ENCODE measurements around the gene GREM1.

GREM1 gene

DNA sequence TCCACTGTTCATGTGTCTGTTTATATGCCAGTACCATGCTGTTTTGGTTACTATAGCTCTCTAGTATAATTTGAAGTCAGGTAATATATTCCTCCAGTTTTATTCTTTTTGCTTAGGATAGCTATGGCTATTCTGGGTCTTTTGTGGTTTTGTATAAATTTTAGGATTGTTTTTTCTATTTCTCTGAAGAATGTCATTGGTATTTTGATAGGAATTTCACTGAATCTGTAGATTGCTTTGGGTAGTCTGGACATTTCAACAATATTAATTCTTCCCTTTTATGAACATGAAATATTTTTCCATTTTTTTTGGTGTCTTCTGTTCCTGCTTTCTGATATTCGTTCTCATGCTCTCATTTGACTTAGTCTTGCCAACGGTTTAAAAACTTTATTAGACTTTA, 39.6 kb downstream of the GREM1 start:
- no peaks in the 10 kb centered on the region for H3K9me3 ChIP-seq (ENCODE audit: control insufficient read depth, insufficient read depth, low read length)
- H3K4me1 ChIP-seq (ENCODE audit: control insufficient read depth, insufficient read depth, low read length): no peaks in the 10 kb centered on the region
- DNase-seq (ENCODE audit: low read depth, low spot score): no peak
- H3K36me3 ChIP-seq (ENCODE audit: control insufficient read depth, insufficient read depth, low read length): no peaks in the 10 kb centered on the region
- H3K4me3 ChIP-seq (ENCODE audit: low read length): no peak overlapping the region
- no peaks in the 10 kb centered on the region for H3K27me3 ChIP-seq (ENCODE audit: control insufficient read depth, insufficient read depth, low read length)
- no peak overlapping the region for H3K27ac ChIP-seq (ENCODE audit: low read length)
- no CpG with 5 or more reads among the region's 2 CpGs for WGBS (ENCODE audit: insufficient coverage, insufficient read length)

DNA sequence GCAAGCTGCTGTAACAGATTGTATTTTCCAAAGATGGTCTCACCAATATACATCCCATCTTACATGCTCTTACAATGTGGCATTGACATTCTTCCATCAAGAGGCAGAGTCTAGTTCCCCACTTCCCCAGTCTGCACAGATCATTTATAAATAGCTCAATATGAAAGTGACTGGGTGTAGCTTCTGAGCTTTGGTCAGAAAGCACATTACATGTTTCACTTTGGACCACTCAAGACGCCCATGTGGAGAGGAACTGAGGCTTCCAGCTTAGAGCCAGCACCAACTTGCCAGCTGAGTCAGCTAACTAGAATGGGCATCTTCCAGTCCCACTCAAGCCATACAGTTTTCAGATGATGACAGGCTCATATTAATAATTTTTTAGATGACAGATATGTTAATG, 45.5 kb downstream of the GREM1 start:
- Histone ChIP-seq H3K27me3 (ENCODE audit: control insufficient read depth, insufficient read depth, low read length) (no peaks in the 10 kb centered on the region), H3K9me3 (ENCODE audit: control insufficient read depth, insufficient read depth, low read length) (no peaks in the 10 kb centered on the region), H3K36me3 (ENCODE audit: control insufficient read depth, insufficient read depth, low read length) (no peaks in the 10 kb centered on the region), H3K27ac (ENCODE audit: low read length) (no peak overlapping the region), H3K4me1 (ENCODE audit: control insufficient read depth, insufficient read depth, low read length) (no peaks in the 10 kb centered on the region), H3K4me3 (ENCODE audit: low read length) (no peak overlapping the region)
- no peak for DNase-seq (ENCODE audit: low read depth, low spot score)
- no CpG with 5 or more reads among the region's 1 CpG for WGBS (ENCODE audit: insufficient coverage, insufficient read length)

GRCh38 chr15:32765236-32765635, 47.4 kb downstream of the GREM1 start:
- Histone ChIP-seq H3K27me3 (ENCODE audit: control insufficient read depth, insufficient read depth, low read length) (no peaks in the 10 kb centered on the region), H3K4me3 (ENCODE audit: low read length) (no peak overlapping the region), H3K36me3 (ENCODE audit: control insufficient read depth, insufficient read depth, low read length) (no peaks in the 10 kb centered on the region), H3K4me1 (ENCODE audit: control insufficient read depth, insufficient read depth, low read length) (no peaks in the 10 kb centered on the region), H3K9me3 (ENCODE audit: control insufficient read depth, insufficient read depth, low read length) (no peaks in the 10 kb centered on the region), H3K27ac (ENCODE audit: low read length) (no peak overlapping the region)
- no CpG with 5 or more reads among the region's 4 CpGs for WGBS (ENCODE audit: insufficient coverage, insufficient read length)
- DNase-seq (ENCODE audit: low read depth, low spot score): no peak

GRCh38 chr15:32766101-32766500, 48.3 kb downstream of the GREM1 start:
- Histone ChIP-seq H3K9me3 (ENCODE audit: control insufficient read depth, insufficient read depth, low read length) (no peaks in the 10 kb centered on the region), H3K4me3 (ENCODE audit: low read length) (no peak overlapping the region), H3K27me3 (ENCODE audit: control insufficient read depth, insufficient read depth, low read length) (no peaks in the 10 kb centered on the region), H3K4me1 (ENCODE audit: control insufficient read depth, insufficient read depth, low read length) (no peaks in the 10 kb centered on the region), H3K27ac (ENCODE audit: low read length) (no peak overlapping the region), H3K36me3 (ENCODE audit: control insufficient read depth, insufficient read depth, low read length) (no peaks in the 10 kb centered on the region)
- WGBS (ENCODE audit: insufficient coverage, insufficient read length): no CpG with 5 or more reads among the region's 3 CpGs
- DNase-seq (ENCODE audit: low read depth, low spot score): no peak

- H3K27ac ChIP-seq (ENCODE audit: low read length): no peak overlapping the region
- DNase-seq (ENCODE audit: low read depth, low spot score): no peak
- no peaks in the 10 kb centered on the region for H3K36me3 ChIP-seq (ENCODE audit: control insufficient read depth, insufficient read depth, low read length)
- WGBS (ENCODE audit: insufficient coverage, insufficient read length): no CpG with 5 or more reads among the region's 1 CpG
- H3K27me3 ChIP-seq (ENCODE audit: control insufficient read depth, insufficient read depth, low read length): no peaks in the 10 kb centered on the region
- no peaks in the 10 kb centered on the region for H3K9me3 ChIP-seq (ENCODE audit: control insufficient read depth, insufficient read depth, low read length)
- no peaks in the 10 kb centered on the region for H3K4me1 ChIP-seq (ENCODE audit: control insufficient read depth, insufficient read depth, low read length)
- no peak overlapping the region for H3K4me3 ChIP-seq (ENCODE audit: low read length)
These were observed 49.4 kb downstream of the GREM1 start for GRCh38 chr15:32767236-32767635.

- Histone ChIP-seq H3K4me1 (ENCODE audit: control insufficient read depth, insufficient read depth, low read length) (no peaks in the 10 kb centered on the region), H3K9me3 (ENCODE audit: control insufficient read depth, insufficient read depth, low read length) (no peaks in the 10 kb centered on the region), H3K27me3 (ENCODE audit: control insufficient read depth, insufficient read depth, low read length) (no peaks in the 10 kb centered on the region), H3K27ac (ENCODE audit: low read length) (no peak overlapping the region), H3K4me3 (ENCODE audit: low read length) (no peak overlapping the region), H3K36me3 (ENCODE audit: control insufficient read depth, insufficient read depth, low read length) (no peaks in the 10 kb centered on the region)
- WGBS (ENCODE audit: insufficient coverage, insufficient read length): no CpG with 5 or more reads among the region's 4 CpGs
- no peak for DNase-seq (ENCODE audit: low read depth, low spot score)
These were observed 56.2 kb downstream of the GREM1 start for GRCh38 chr15:32774022-32774421.

DNA sequence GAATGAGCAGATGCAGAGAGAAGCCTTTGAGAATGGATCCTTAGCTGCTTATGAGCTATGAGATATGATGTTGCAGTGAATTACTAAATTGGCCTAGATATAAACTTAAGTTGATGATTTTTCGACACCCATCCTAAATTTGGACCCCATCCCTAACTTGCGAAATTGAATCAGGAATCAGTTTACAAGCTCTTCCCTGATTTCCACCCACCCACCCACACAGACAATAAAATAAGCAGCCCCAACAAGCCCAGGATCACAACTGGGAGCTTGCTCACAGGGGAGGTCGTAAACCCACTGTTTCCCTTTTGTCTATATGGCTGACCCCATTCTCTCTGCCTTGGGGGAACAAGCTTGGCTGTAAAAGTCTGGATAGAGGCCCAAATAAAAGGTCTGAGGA, 57.3 kb downstream of the GREM1 start:
- Histone ChIP-seq H3K9me3 (ENCODE audit: control insufficient read depth, insufficient read depth, low read length) (no peaks in the 10 kb centered on the region), H3K4me3 (ENCODE audit: low read length) (no peak overlapping the region), H3K27ac (ENCODE audit: low read length) (no peak overlapping the region), H3K4me1 (ENCODE audit: control insufficient read depth, insufficient read depth, low read length) (no peaks in the 10 kb centered on the region), H3K36me3 (ENCODE audit: control insufficient read depth, insufficient read depth, low read length) (no peaks in the 10 kb centered on the region), H3K27me3 (ENCODE audit: control insufficient read depth, insufficient read depth, low read length) (no peaks in the 10 kb centered on the region)
- WGBS (ENCODE audit: insufficient coverage, insufficient read length): no CpG with 5 or more reads among the region's 3 CpGs
- DNase-seq (ENCODE audit: low read depth, low spot score): no peak

DNA sequence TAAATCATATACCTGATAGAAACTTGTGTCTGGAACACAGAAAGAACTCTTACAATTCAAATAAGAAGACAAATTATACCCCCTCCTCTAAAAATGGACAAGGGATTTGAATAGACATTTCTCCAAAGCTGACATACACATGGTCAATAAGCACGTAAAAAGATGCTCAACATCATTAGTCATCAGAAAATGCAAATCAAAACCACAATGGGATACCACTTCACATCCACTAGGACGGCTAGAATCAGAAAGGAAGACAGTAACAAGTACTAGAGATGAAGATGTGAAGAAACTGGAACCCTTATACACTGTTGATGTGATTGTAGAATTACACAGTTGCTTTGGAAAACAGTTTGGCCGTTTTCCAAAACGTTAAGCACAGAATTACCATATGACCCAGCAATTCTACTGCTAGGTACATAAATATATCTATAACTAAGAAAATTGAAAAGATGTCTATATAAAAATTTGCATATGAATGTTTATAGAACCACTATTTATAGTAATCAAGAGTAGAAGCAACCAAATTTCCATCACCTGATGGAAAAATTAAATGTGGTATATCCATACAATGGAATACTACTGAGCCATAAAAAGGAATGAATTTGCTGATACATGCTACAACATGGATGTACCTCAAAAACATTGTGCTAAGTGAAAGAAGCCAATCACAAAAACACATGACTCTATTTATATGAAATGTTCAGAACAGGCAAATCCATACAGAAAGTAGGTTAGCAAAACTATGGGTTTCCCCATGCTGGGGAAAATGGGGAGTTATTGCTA, 60.8 kb downstream of the GREM1 start:
- DNase-seq (ENCODE audit: low read depth, low spot score): no peak
- H3K36me3 ChIP-seq (ENCODE audit: control insufficient read depth, insufficient read depth, low read length): no peaks in the 10 kb centered on the region
- WGBS (ENCODE audit: insufficient coverage, insufficient read length): no CpG with 5 or more reads among the region's 4 CpGs

GRCh38 chr15:32781781-32782180, 64.0 kb downstream of the GREM1 start:
- Histone ChIP-seq H3K36me3 (ENCODE audit: control insufficient read depth, insufficient read depth, low read length) (no peaks in the 10 kb centered on the region), H3K27ac (ENCODE audit: low read length) (no peak overlapping the region)
- no CpG with 5 or more reads among the region's 3 CpGs for WGBS (ENCODE audit: insufficient coverage, insufficient read length)

More for the DNA sequence above, 60.8 kb downstream of the GREM1 start:
- Histone ChIP-seq H3K9me3 (ENCODE audit: control insufficient read depth, insufficient read depth, low read length) (no peaks in the 10 kb centered on the region), H3K4me1 (ENCODE audit: control insufficient read depth, insufficient read depth, low read length) (no peaks in the 10 kb centered on the region), H3K27me3 (ENCODE audit: control insufficient read depth, insufficient read depth, low read length) (no peaks in the 10 kb centered on the region), H3K27ac (ENCODE audit: low read length) (no peak overlapping the region), H3K4me3 (ENCODE audit: low read length) (no peak overlapping the region)

DNA sequence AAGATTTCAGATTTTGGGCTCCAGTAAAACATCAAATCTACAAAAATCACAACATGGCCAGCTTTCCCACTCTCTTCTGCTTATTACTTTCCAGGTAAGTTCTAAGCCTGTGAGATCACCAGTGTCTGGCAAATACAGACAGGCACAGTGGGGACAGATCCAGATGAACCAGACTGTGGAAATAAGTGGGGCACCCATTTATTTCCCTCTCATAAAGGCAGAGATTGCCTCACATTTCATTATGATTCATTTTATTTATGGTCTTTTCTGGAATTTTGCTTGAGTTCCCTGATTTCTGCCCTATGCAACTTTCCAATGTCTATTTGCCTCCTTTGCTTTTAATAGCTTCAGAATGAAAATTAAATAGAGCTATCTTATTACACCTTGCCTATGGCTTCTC, 66.8 kb downstream of the GREM1 start:
- H3K9me3 ChIP-seq (ENCODE audit: control insufficient read depth, insufficient read depth, low read length): no peaks in the 10 kb centered on the region
- H3K27me3 ChIP-seq (ENCODE audit: control insufficient read depth, insufficient read depth, low read length): no peaks in the 10 kb centered on the region
- no peaks in the 10 kb centered on the region for H3K4me1 ChIP-seq (ENCODE audit: control insufficient read depth, insufficient read depth, low read length)
- no peak for DNase-seq (ENCODE audit: low read depth, low spot score)
- H3K36me3 ChIP-seq (ENCODE audit: control insufficient read depth, insufficient read depth, low read length): no peaks in the 10 kb centered on the region
- H3K4me3 ChIP-seq (ENCODE audit: low read length): no peak overlapping the region
- H3K27ac ChIP-seq (ENCODE audit: low read length): no peak overlapping the region

More at GRCh38 chr15:32781781-32782180, 64.0 kb downstream of the GREM1 start:
- no peaks in the 10 kb centered on the region for H3K9me3 ChIP-seq (ENCODE audit: control insufficient read depth, insufficient read depth, low read length)
- H3K4me1 ChIP-seq (ENCODE audit: control insufficient read depth, insufficient read depth, low read length): no peaks in the 10 kb centered on the region
- H3K27me3 ChIP-seq (ENCODE audit: control insufficient read depth, insufficient read depth, low read length): no peaks in the 10 kb centered on the region
- DNase-seq (ENCODE audit: low read depth, low spot score): no peak
- no peak overlapping the region for H3K4me3 ChIP-seq (ENCODE audit: low read length)

DNA sequence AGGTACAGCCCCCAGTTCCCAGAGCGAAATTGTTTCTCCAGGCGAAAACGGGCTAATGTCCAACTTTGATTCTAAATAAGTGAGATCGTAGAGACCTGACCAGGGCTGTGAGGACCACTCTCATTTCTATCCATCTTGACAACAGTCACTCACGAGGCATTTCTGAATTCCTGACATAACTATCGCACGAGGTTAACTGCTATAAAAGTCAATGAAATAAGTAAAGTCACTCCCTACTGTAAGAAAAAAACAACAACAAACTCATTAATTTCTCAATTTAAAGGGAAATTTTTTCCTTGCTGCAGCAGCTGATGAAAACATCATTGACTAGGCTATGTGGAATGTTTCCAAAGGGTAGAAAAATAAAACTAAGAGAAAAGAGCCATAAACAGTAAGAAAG, 69.1 kb downstream of the GREM1 start:
- Histone ChIP-seq H3K4me1 (ENCODE audit: control insufficient read depth, insufficient read depth, low read length) (no peaks in the 10 kb centered on the region), H3K27ac (ENCODE audit: low read length) (no peak overlapping the region), H3K27me3 (ENCODE audit: control insufficient read depth, insufficient read depth, low read length) (no peaks in the 10 kb centered on the region), H3K9me3 (ENCODE audit: control insufficient read depth, insufficient read depth, low read length) (no peaks in the 10 kb centered on the region), H3K4me3 (ENCODE audit: low read length) (no peak overlapping the region), H3K36me3 (ENCODE audit: control insufficient read depth, insufficient read depth, low read length) (no peaks in the 10 kb centered on the region)
- WGBS (ENCODE audit: insufficient coverage, insufficient read length): no CpG with 5 or more reads among the region's 7 CpGs
- DNase-seq (ENCODE audit: low read depth, low spot score): no peak
